Activated T-helper 1 cell treated with anti-CD3 and anti-CD28 coated beads, Interleukin-12 subunit alpha, Interleukin-12 subunit beta, Interleukin-2, Interleukin-4 antibody, amounts not matched to agents 30 ng/mL and 10 ng/mL and 1 ng/mL, durations not matched to agents 14 hours and 24 hours and 36 hours (primary cell): Measurements from ENCODE around the gene WDR12. TPM values are rescaled to one million over a fixed set of nuclear protein-coding genes. Genes with fewer than 3 reads are reported as not detected.
"Not testable (repeated sequence)": the region's sequence is repeated elsewhere in the genome, so short reads cannot be mapped to it uniquely, and the experiment has no call there.

Experiments
- DNase-seq: peaks from one replicate; pipeline ENCODE4 v3.0.0; 2021; ENCODE audit warnings: low spot score
- H3K27ac Mint-ChIP-seq: one replicate; pipeline ENCODE4 v1.8.0; 2021; ENCODE audit warnings: mild to moderate bottlenecking, mixed read lengths
- H3K27me3 Mint-ChIP-seq: one replicate; pipeline ENCODE4 v1.8.0; 2022; ENCODE audit warnings: mild to moderate bottlenecking, moderate library complexity, mixed read lengths; ENCODE audit not compliant: insufficient read depth
- H3K36me3 Mint-ChIP-seq: one replicate; pipeline ENCODE4 v1.8.0; 2021; ENCODE audit warnings: low read depth, mixed read lengths
- H3K4me1 Mint-ChIP-seq: one replicate; pipeline ENCODE4 v1.8.0; 2021; ENCODE audit warnings: low read depth, mixed read lengths
- H3K4me3 Mint-ChIP-seq: one replicate; pipeline ENCODE4 v1.8.0; 2021; ENCODE audit warnings: mild to moderate bottlenecking, moderate library complexity, mixed read lengths
- H3K9me3 Mint-ChIP-seq: one replicate; pipeline ENCODE4 v1.8.0; 2021; ENCODE audit warnings: mixed read lengths
- intact Hi-C: fragments of 100-400 bp; cut with micrococcal nuclease; formaldehyde crosslinking; loops from one replicate; pipeline ENCODE4 v1.15.1; 2024
- total RNA-seq: library from RNA; stranded (reverse); gene quantifications from 2 replicates; pipeline ENCODE4 v1.2.3, GENCODE V29; 2022

WDR12 gene
- total RNA-seq, 1 donor from 2014 or later = 149 TPM

DNA sequence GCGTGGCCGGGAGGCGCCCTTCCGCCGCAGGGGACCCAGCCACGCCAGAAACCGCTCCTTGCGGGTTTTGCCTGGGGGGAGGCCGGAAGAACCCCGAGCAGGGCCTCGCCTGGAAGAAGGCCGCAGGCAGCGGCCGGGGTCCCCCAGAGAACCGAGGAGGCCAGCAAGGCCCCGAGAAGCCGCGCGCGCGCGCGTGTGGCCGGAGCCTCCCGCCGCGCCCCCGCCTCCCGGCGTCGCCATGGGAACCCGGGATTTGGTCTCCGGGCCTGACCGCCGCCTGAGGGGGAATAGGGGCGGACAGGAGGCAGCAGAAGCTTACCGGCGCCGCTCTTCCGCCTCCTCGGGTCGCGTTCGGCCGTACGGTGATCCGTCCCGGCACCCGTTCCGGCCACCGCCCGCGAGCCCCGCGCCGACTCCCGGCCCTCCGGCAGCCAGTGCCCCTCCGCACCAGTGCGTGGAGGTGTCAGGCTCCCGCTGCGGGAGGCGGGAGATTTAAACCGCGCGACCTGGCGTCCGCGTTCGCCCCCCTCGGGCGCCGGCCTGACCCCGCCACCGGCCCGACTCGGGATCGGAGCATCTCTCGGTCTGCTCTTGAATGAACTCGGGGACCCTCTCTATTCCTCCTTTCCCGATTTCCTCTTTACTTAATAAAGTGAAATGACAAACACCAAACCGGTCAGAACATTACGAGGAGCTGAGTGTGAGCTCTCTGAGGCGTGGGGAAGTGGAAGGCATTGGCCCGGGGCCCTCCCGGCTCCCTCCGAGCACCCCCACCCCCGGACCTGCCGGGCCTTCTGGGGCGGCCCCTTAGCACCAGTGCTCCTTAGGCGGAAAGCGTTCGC lies 40.0 kb downstream of the WDR12 start, which contains the start of gene ICA1L:
Gene ICA1L, minus strand, starts transcription at position 467 of the 842 bp plus-strand sequence. CDS start 42,757 bp downstream, outside the sequence.
- Mint-ChIP-seq H3K4me3 (peak within 1 kb of the TSS; percentile 90), H3K36me3 (peaks cover 2% of the 10 kb centered on the region), H3K9me3 (no peaks in the 10 kb centered on the region), H3K4me1 (peaks cover 14% of the 10 kb centered on the region), H3K27ac (peak within 1 kb of the TSS; percentile 76), H3K27me3 (peaks cover 8% of the 10 kb centered on the region)
- DNase-seq = peak; percentile 52
- intact Hi-C loops = loop anchor here (1.0 to 5.0 kb wide), 5 partner anchors 39 to 494 kb away; partner anchors contain the start of genes BMPR2, FAM117B and NBEAL1

GRCh38 chr2:202870431-202871299 lies 40.8 kb downstream of the WDR12 start:
- intact Hi-C loops = loop anchor here (1.0 to 5.0 kb wide), 8 partner anchors 38 to 493 kb away; partner anchors contain the start of genes BMPR2, FAM117B, NBEAL1 and WDR12
- peak overlapping the region; percentile 76 for H3K27ac Mint-ChIP-seq
- peaks cover 2% of the 10 kb centered on the region for H3K36me3 Mint-ChIP-seq
- peak; percentile 32 for DNase-seq
- H3K27me3 Mint-ChIP-seq = peaks cover 8% of the 10 kb centered on the region
- H3K4me3 Mint-ChIP-seq = peak overlapping the region; percentile 90
- H3K9me3 Mint-ChIP-seq = no peaks in the 10 kb centered on the region
- peaks cover 14% of the 10 kb centered on the region for H3K4me1 Mint-ChIP-seq

DNA sequence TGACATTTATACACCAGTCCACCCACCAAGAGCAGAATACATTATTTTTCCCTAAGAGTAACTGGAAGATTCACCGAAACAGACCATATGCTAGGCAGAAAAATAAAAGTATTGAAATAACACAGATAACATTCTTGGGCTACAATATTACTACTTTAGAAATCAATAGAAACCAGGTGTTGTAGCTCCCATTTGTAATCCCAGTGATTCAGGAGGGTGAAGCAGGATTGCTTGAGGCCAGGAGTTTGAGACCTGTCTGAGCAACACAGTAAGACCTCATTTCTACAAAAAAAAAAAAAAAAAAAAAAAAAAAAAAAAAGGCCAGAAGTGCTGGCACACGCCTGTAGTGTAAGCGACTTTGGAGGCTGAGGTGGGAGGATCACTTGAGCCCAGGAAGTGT lies 49.5 kb downstream of the WDR12 start:
- no peaks in the 10 kb centered on the region for H3K4me1 Mint-ChIP-seq
- H3K27me3 Mint-ChIP-seq = no peaks in the 10 kb centered on the region
- DNase-seq = no peak
- intact Hi-C loops = no loop called here
- no peak overlapping the region for H3K4me3 Mint-ChIP-seq
- no peak overlapping the region for H3K27ac Mint-ChIP-seq
- no peaks in the 10 kb centered on the region for H3K9me3 Mint-ChIP-seq
- H3K36me3 Mint-ChIP-seq = no peaks in the 10 kb centered on the region

- Mint-ChIP-seq H3K27me3 (no peaks in the 10 kb centered on the region), H3K27ac (no peak overlapping the region), H3K9me3 (no peaks in the 10 kb centered on the region), H3K4me1 (no peaks in the 10 kb centered on the region), H3K36me3 (no peaks in the 10 kb centered on the region), H3K4me3 (no peak overlapping the region)
- intact Hi-C loops = no loop called here
- DNase-seq = no peak
These were observed 52.9 kb downstream of the WDR12 start for GRCh38 chr2:202858601-202859000.

DNA sequence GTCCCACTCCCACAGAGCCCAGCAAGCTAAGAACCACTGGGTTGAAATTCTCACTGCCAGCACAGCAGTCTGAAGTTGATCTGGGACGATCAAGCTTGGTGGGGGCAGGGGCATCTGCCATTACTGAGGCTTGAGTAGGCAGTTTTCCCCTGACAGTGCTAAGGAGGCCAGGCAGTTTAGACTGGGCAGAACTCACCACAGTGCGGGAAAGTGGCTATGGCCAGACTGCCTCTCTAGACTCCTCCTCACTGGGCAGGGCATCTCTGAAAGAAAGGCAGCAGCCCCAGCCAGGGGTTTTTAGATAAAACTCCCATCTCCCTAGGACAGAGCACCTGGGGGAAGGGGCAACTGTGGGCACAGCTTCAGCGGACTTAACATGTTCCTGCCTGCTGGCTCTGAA lies 62.1 kb downstream of the WDR12 start:
- H3K27ac Mint-ChIP-seq, intact Hi-C loops, H3K4me1 Mint-ChIP-seq, H3K9me3 Mint-ChIP-seq, H3K4me3 Mint-ChIP-seq, H3K36me3 Mint-ChIP-seq, H3K27me3 Mint-ChIP-seq, DNase-seq: not testable (repeated sequence)

DNA sequence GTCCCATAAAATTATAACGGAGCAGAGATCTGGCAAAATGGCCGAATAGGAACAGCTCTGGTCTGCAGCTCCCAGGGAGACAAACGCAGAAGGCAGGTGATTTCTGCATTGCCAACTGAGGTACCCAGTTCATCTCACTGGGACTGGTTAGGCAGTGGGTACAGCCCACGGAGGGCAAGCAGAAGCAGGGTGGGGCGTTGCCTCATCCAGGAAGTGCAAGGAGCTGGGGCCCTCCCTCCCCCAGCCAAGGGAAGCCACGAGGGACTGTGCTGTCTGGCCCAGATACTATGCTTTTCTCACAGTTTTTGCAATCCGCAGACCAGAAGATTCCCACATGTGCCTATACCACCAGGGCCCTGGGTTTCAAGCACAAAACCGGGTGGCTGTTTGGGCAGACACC lies 62.7 kb downstream of the WDR12 start:
- Mint-ChIP-seq H3K4me1 (no peaks in the 10 kb centered on the region), H3K9me3 (peaks cover 6% of the 10 kb centered on the region), H3K36me3 (no peaks in the 10 kb centered on the region), H3K27me3 (no peaks in the 10 kb centered on the region), H3K27ac (no peak overlapping the region), H3K4me3 (no peak overlapping the region)
- intact Hi-C loops = no loop called here
- DNase-seq = no peak

DNA sequence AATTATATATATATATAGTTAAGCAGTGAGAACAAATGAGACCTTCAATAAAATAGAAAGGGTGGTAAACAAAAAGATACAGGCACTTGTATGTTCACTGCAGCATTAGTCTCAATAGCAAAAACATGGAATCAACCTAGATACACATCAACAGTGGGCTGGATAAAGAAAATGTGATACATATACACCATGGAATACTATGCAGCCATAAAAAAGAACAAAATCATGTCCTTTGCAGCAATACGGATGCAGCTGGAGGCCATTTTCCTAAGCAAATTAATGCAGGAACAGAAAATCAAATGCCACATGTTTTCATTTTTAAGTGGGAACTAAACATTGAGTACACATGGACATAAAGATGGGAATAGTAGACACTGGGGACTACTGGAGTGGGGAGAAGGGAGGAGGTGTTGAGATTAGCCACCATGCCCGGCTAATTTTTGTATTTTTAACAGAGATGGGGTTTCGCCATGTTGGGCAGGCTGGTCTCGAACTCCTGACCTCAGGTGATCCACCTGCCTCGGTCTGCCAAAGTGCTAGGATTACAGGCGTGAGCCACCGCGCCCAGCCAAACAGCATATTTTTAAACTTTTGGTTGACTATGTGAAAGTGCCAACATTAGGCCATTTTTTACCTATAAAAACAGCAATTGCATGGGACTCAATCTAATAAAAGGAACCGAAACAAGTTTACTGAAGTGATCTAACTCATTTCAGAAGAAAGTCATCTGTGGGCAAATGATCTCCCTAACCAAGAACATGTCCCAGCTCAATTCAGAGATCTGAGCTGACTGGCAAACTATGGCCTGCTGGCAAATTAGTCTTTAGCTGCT lies 63.6 kb downstream of the WDR12 start:
- H3K27me3 Mint-ChIP-seq = no peaks in the 10 kb centered on the region
- no peak overlapping the region for H3K27ac Mint-ChIP-seq
- no peaks in the 10 kb centered on the region for H3K36me3 Mint-ChIP-seq
- no peak for DNase-seq
- intact Hi-C loops = no loop called here
- H3K4me1 Mint-ChIP-seq = no peaks in the 10 kb centered on the region
- H3K4me3 Mint-ChIP-seq = no peak overlapping the region
- H3K9me3 Mint-ChIP-seq = peaks cover 6% of the 10 kb centered on the region

GRCh38 chr2:202844656-202845055 lies 66.8 kb downstream of the WDR12 start:
- no peaks in the 10 kb centered on the region for H3K27me3 Mint-ChIP-seq
- H3K27ac Mint-ChIP-seq = no peak overlapping the region
- peaks cover 12% of the 10 kb centered on the region for H3K9me3 Mint-ChIP-seq
- peaks cover 3% of the 10 kb centered on the region for H3K36me3 Mint-ChIP-seq
- DNase-seq = no peak
- no peak overlapping the region for H3K4me3 Mint-ChIP-seq
- intact Hi-C loops = no loop called here
- H3K4me1 Mint-ChIP-seq = no peaks in the 10 kb centered on the region

DNA sequence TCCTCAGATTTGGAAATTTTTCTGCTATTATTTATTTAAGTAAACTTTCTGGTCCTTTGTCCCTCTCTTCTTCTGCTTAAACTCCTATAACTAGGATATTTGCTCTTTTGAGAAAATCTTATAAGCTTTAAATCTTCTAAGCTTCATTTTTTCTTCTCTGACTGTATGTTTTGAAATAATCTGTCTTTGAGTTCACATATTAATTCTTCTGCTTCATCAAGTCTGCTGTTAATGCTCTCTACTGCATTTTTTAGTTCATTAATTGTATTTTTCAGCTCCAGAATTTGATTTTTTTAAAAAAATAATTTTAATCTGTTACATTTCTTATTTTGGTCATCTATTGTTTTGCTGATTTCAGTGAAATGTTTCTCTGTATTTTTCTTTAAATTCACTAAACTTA lies 68.8 kb downstream of the WDR12 start:
- Mint-ChIP-seq H3K9me3 (peaks cover 12% of the 10 kb centered on the region), H3K27ac (no peak overlapping the region), H3K27me3 (no peaks in the 10 kb centered on the region), H3K4me1 (no peaks in the 10 kb centered on the region), H3K4me3 (no peak overlapping the region), H3K36me3 (peaks cover 3% of the 10 kb centered on the region)
- DNase-seq = no peak
- intact Hi-C loops = no loop called here

- DNase-seq = no peak
- Mint-ChIP-seq H3K27me3 (no peaks in the 10 kb centered on the region), H3K27ac (no peak overlapping the region), H3K36me3 (peaks cover 3% of the 10 kb centered on the region), H3K4me1 (no peaks in the 10 kb centered on the region), H3K4me3 (no peak overlapping the region), H3K9me3 (peaks cover 12% of the 10 kb centered on the region)
- intact Hi-C loops = no loop called here
These were observed 70.2 kb downstream of the WDR12 start for GRCh38 chr2:202841090-202841867.

DNA sequence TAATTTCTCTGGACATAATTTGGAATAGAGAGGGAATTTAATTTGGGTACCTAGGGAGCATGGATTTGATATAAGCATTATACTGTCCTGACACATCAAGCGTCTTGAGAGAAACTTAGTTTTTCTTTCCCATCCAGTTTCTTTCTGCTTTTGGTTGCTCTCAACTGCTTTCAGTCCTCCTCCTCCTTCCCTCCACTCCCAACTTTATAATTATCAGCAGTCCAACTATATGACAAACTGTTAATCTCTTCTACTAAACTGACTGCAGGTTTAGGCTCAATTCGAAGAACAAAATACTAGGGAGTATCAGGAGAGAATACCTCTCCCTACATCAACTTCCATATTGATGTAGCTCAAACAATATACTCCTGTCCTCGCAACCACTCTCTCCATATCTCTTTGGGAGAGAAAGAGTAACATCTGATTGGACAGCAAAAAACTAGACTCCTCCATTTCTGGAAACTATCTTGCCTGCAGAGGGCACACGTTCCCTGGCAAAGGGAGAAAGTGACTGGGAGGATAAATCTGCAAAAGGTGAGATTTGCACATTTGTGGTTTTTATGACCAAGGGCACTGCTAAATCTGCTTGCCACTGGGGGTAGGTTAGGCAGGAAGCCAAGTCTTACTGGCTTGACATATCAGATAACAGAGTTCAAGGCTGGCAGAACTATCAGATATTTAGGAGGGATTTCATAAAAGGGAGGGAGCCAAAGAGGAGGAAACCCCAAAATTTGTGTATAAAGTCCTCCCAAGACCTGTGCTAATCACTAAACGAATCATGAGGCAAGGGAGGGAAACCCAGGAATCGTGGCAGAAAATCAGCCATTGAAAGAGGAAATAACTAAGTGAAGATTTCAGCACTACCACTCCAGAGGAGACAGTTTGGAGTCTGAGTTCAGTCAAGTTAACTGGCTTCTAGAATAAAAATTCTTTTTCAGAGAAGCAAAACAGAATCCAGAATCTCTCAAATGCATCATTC lies 79.9 kb downstream of the WDR12 start:
- no peak overlapping the region for H3K4me3 Mint-ChIP-seq

More for the DNA sequence above, 79.9 kb downstream of the WDR12 start:
- H3K9me3 Mint-ChIP-seq = no peaks in the 10 kb centered on the region
- H3K27me3 Mint-ChIP-seq = peaks cover 3% of the 10 kb centered on the region
- H3K36me3 Mint-ChIP-seq = no peaks in the 10 kb centered on the region
- intact Hi-C loops = loop anchor here (1.0 to 5.0 kb wide), 5 partner anchors 39 to 984 kb away; partner anchors contain the start of gene ICA1L
- H3K27ac Mint-ChIP-seq = no peak overlapping the region
- peak; percentile 11 for DNase-seq
- peaks cover 10% of the 10 kb centered on the region for H3K4me1 Mint-ChIP-seq
